ENCODE measurements around the gene ATRIP.
A peak's percentile ranks its signal among the peaks of the same experiment; 100 is the strongest.
"Not testable (repeated sequence)": the region's sequence is repeated elsewhere in the genome, so short reads cannot be mapped to it uniquely, and the experiment has no call there.

Gene ATRIP

DNA sequence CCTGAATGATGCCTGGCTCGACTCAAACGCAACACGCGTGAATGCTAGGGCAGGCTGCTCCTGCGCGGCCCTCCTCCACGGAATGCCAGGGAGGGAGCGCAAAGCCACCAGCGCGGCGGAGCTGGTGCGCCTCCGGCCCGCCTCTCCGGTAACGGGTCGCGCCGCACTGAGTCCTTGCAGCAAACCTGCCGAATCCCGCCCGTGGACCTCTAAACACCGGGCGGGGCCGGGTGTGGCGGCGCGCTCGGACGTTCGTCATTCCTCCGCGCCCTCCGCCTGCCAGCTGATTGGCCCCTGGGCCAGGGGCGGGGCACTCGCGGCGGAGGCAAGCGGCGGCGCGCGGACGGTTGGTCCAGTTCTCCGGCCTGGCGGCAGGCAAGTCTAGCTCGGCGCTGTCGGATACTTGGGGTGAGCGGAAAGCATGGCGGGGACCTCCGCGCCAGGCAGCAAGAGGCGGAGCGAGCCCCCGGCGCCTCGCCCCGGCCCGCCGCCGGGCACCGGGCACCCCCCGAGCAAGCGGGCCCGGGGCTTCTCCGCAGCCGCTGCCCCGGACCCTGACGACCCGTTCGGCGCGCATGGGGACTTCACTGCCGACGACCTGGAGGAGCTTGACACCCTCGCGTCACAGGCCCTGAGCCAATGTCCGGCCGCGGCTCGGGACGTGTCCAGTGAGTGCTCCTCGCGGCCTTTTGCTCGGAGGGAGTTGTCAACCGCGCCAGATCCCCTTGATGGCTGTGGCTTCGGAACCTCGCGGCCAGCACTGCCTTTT lies at the start of gene ATRIP:
Gene ATRIP, plus strand, starts transcription at position 313 of the 769 bp plus-strand sequence. Its CDS starts 109 bp downstream, at position 422.
- DNase-seq = peak; percentile 90

- DNase-seq = no peak
These were observed 48.5 kb upstream of the ATRIP start for GRCh38 chr3:48397767-48398681.

DNA sequence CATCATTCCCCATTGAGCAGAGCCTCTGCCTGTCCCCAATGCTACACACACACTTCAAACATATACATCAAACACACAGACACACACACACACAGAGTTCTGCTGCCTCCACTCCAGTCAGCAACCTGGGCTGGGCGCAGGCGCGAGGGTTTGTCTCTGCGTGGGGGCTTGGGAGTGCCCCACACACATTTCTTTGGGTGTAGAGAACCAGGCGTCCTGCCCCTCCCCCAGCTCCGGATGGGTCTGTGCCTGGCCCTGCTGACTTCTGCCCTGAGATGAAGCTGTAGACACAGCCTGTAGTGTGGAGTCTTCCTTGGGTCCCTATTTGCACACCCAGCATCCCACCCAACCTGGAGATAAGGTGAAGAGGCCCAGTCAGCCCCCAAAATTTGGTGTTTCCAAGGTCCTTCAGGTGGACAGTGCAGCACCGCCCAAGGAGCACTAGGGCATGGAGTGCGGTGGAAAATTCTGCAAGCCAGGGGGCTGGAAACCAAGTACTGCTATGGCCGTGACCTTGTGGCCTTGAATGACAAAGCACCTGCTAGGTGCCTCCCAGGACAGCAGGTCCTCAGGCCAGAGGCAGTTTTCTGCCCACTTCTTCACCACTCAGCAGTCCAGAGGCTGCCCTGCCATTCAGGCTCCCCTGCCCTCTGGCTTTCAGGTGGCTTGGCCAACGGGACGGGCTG lies 47.7 kb upstream of the ATRIP start:
- no peak for DNase-seq

GRCh38 chr3:48399387-48400172 lies 47.0 kb upstream of the ATRIP start:
- DNase-seq = no peak

DNA sequence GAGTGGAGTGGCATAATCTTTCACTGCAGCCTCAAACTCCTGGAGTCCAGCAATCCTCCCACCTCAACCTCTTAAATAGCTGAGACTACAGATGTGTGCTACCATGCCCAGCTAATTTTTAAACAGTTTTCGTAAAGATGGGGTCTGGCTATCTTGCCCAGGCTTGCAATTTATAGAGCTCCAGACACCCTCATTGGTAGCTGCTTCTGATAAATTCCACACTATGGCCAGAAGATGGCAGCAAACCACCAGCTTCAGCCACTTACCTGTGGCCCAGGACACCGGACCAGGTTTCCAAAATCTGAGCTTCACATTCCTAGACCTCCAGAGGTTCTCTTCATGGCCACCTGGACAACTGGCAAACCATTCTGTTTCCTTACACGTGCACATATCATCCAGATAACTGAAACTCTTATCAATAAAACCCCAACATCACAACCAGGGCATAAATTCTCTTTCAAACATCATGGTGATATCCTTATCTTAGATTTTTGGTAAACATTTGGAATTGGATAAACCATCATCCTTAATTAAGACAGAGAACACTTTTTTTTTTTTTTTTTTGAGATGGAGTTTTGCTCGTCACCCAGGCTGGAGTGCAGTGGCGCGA lies 45.6 kb upstream of the ATRIP start:
- DNase-seq = peak; percentile 55

DNA sequence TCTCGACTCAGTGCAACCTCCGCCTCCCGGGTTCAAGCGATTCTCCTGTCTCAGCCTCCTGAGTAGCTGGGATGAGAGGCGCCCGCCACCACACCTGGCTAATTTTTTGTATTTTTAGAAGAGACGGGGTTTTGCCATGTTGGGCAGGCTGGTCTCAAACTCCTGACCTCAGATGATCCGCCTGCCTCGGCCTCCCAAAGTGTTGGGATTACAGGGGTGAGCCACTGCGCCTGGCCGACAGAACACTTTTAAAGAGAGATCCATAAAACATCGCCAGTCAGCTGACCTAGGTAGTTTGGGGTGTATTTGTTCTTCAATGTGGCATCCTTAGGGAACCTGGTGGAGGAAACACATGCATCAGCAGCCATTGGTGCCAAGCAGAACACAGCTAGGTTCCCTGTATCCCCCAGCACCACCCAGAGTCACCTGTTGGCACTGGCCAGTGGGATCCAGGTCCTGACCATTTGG lies 45.1 kb upstream of the ATRIP start:
- not testable (repeated sequence) for DNase-seq

- DNase-seq = peak; percentile 90
These were observed 44.2 kb upstream of the ATRIP start for GRCh38 chr3:48402281-48402732.

DNA sequence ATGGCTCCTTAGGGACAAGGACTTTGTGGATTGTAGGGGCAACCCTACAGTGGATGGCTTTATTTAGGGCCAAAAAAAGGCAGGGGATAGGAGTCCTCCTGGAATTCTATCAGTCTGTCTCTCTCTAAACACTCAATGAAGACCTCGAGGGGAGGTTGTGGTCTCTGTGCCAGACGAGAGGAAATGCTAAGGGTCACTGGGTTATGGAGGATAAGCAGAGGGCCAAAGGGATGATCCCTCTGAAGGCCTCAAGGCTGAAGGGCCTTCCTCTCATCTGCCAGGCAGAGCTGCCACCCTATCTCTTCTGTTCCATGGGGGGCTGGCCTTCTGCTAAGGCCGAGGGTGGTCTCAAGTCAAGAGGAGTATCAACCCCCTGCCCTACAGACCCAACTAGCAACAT lies 43.6 kb upstream of the ATRIP start:
- DNase-seq = no peak

GRCh38 chr3:48403533-48404439 lies 42.8 kb upstream of the ATRIP start:
- DNase-seq = no peak

- no peak for DNase-seq
These were observed 41.8 kb upstream of the ATRIP start for GRCh38 chr3:48404440-48405342.

- no peak for DNase-seq
These were observed 41.1 kb upstream of the ATRIP start for GRCh38 chr3:48405343-48405881.

GRCh38 chr3:48405971-48406370 lies 40.6 kb upstream of the ATRIP start:
- DNase-seq = no peak

DNA sequence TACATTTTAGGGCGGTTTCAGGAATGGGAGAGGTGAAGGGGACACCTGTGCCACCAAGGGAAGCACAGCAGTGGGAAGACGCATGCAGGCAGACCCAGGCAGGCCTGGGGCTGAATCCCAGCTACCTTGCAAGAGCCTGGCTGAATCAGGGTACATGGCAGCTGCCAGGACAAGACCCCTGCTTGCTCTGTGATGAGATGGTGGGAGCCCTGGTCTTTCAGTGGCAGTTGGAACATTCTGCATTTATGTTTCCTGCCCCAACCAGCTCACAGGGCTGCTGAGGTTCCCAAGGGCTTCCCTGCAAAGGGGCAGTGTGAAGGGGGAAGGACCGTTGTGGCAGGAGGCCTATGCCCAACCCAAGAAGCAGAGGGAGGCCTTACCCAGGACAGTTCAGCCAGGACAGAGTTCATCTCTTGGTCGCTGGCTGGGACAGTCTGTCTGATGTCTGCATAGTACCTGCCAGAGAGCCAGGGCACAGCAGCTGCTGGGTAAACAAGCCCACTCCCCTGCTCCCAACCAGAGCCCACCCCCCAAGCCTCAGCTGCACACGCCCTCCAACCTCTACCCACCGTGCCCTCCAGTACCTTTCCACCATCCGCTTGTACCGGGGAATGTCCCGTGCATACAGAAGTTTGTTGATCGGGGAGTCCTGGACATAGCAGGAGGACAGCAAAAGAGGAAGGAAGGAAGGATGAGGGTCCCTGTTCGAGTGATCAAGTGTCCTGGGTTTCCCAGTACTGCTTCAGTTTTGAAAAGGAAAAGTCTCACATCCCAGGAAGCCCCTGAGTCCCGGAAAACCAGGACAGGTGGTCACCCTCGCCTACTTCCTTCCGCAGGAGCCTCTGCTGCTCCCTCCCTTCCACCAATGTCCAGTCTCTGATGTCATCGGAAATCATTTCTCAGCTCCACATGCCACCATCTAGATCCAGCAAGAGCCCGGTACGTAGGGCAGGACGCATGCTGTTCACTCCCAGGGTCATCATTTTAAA lies 39.8 kb upstream of the ATRIP start:
- DNase-seq = no peak

- DNase-seq = no peak
These were observed 38.9 kb upstream of the ATRIP start for GRCh38 chr3:48407542-48408099.

GRCh38 chr3:48408823-48409281 lies 37.7 kb upstream of the ATRIP start:
- no peak for DNase-seq

DNA sequence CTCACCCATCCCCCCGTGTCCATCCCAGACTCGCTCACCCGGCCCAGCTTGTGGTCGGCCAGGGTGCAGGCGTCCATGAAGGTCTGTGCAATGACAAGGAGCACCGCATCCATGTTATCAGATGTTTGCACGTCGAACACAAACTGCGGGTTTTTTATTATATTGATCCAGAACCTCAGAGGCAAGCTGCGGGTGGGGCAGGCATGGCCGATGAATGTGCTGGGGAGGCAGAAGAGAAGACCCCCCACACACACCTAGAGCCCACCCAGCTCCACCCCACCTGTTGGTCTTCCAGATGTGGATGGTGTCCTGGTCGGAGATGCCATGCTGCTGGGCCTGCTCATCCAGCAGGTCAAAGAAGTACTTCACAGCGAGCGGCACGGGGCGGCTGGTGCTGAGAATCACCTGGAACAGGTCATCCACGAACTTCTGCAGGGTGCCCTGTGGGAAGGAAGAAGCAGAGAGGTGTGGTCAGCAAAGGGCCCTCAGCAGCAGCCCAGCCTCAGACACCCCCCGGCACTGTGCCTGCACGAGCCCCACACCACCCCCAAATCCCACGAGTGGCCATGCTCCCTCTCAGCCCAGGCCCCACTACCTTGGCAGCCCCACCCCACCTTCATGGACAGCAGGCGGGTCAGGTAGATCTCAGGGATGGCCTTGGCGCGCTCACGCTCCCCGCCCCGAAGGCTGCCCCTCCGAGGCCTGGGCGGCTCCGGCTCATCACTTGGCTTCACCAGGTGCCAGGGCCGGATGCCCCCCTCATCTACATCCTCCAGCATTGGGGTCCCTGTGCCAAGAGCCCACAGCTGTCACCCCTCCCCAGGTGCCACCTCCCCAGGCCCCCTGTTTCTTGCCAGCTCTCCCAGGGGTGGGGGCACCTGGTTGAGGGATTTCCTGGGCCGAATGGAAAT lies 37.0 kb upstream of the ATRIP start:
- DNase-seq = no peak

Measured in EL (cell line).